Activated naive CD4-positive, alpha-beta T cell (primary cell): ENCODE results near the gene TRIM33.
A peak's percentile ranks its signal among the peaks of the same experiment; 100 is the strongest.

Experiments used
- DNase-seq, 4 experiments: peaks; one replicate each; lab custom pipeline; 2025; lab: John Stamatoyannopoulos, UW

Gene TRIM33

GRCh38 chr1:114511032-114511785, at the start of gene TRIM33:
TRIM33 (minus strand) TSS chr1:114511203; CDS start chr1:114511076, 127 bp downstream.
- peak; percentile 80 to 91 (median 82) for DNase-seq

GRCh38 chr1:114559356-114559755, 48.4 kb upstream of the TRIM33 start:
- DNase-seq: no peak

- DNase-seq: no peak
These were observed 47.5 kb upstream of the TRIM33 start for GRCh38 chr1:114558544-114558943.

GRCh38 chr1:114554577-114554976, 43.6 kb upstream of the TRIM33 start:
- DNase-seq: no peak

- no peak for DNase-seq
These were observed 41.2 kb upstream of the TRIM33 start for GRCh38 chr1:114552106-114552639.

GRCh38 chr1:114551400-114551799, 40.4 kb upstream of the TRIM33 start:
- DNase-seq: no peak

GRCh38 chr1:114550336-114550735, 39.3 kb upstream of the TRIM33 start:
- no peak for DNase-seq

- DNase-seq: no peak
These were observed 38.1 kb upstream of the TRIM33 start for GRCh38 chr1:114549137-114549536.

GRCh38 chr1:114547076-114547475, 36.1 kb upstream of the TRIM33 start:
- DNase-seq: no peak

- no peak for DNase-seq
These were observed 34.8 kb upstream of the TRIM33 start for GRCh38 chr1:114545796-114546195.

GRCh38 chr1:114545315-114545714, 34.3 kb upstream of the TRIM33 start:
- no peak for DNase-seq

- DNase-seq: no peak
These were observed 29.8 kb upstream of the TRIM33 start for GRCh38 chr1:114540821-114541220.

- no peak for DNase-seq
These were observed 29.3 kb upstream of the TRIM33 start for GRCh38 chr1:114540272-114540671.

GRCh38 chr1:114536043-114536442, 25.0 kb upstream of the TRIM33 start:
- no peak for DNase-seq

- DNase-seq: no peak
These were observed 24.4 kb upstream of the TRIM33 start for GRCh38 chr1:114535401-114535800.

GRCh38 chr1:114531094-114531493, 20.1 kb upstream of the TRIM33 start:
- DNase-seq: no peak

GRCh38 chr1:114530224-114530623, 19.2 kb upstream of the TRIM33 start:
- no peak for DNase-seq

- DNase-seq: no peak
These were observed 13.9 kb upstream of the TRIM33 start for GRCh38 chr1:114524944-114525343.

GRCh38 chr1:114522264-114522575, 11.2 kb upstream of the TRIM33 start:
- no peak for DNase-seq

- DNase-seq: no peak
These were observed 10.6 kb upstream of the TRIM33 start for GRCh38 chr1:114521396-114522263.

GRCh38 chr1:114517348-114517747, 6.3 kb upstream of the TRIM33 start:
- no peak for DNase-seq

GRCh38 chr1:114512595-114513280, 1.7 kb upstream of the TRIM33 start:
- DNase-seq: no peak
